HepG2 (cell line): ENCODE results near the gene SERHL2. TPM values are rescaled to one million over a fixed set of nuclear protein-coding genes. Genes with fewer than 3 reads are reported as not detected.

Source experiments
- CENPT ChIP-seq: sonication (generic); formaldehyde crosslinking; IDR thresholded peaks from 2 replicates; pipeline ENCODE4 v1.8.0; 2022; ENCODE audit warnings: low read depth, mild to moderate bottlenecking, moderate library complexity, missing genetic modification reagents
- GATAD2A ChIP-seq: IDR thresholded peaks from 2 replicates; pipeline ENCODE4 v1.6.1; 2016
- MXD4 ChIP-seq: IDR thresholded peaks from 2 replicates; pipeline ENCODE4 v1.6.1; 2016; ENCODE audit warnings: mild to moderate bottlenecking, missing biosample characterization, missing genetic modification reagents
- PHF20 ChIP-seq: sonication (generic); formaldehyde crosslinking; IDR thresholded peaks from 2 replicates; pipeline ENCODE4 v1.5.0; 2020; ENCODE audit warnings: mild to moderate bottlenecking, missing genetic modification reagents
- RNF2 ChIP-seq: fragments of 450-650 bp; conservative IDR thresholded peaks from 2 replicates; pipeline ENCODE4 v1.6.1; 2016; ENCODE audit warnings: low read depth
- SMYD3 ChIP-seq: sonication (generic); formaldehyde crosslinking; IDR thresholded peaks from 2 replicates; pipeline ENCODE4 v1.8.1; 2023; ENCODE audit warnings: mild to moderate bottlenecking, missing genetic modification reagents
- SRSF4 ChIP-seq: fragments of 200-400 bp; formaldehyde crosslinking; IDR thresholded peaks from one replicate; pipeline ENCODE4 v1.6.1; 2018; ENCODE audit warnings: mild to moderate bottlenecking, low read depth, low read length, moderate library complexity; ENCODE audit not compliant: poor library complexity, severe bottlenecking
- ZFAT ChIP-seq: sonication (generic); formaldehyde crosslinking; conservative IDR thresholded peaks from 2 replicates; pipeline ENCODE4 v1.8.1; 2023; ENCODE audit warnings: missing genetic modification reagents, inconsistent platforms
- ZNF143 ChIP-seq: sonication (generic); formaldehyde crosslinking; IDR thresholded peaks from 2 replicates; pipeline ENCODE4 v1.4.0; 2020; ENCODE audit warnings: missing genetic modification reagents
- polyA plus RNA-seq, 8 experiments: library from polyadenylated mRNA; depleted of rRNA in 3 of 8; stranded (reverse) in 7 of 8; unstranded in 1 of 8; fragments of >200 nt; fragmentation: Illumina TruSeq in 4 of 8; extraction: Trizol in 4 of 8; gene quantifications; 2 replicates each; pipeline versions ENCODE4 v1.2.1 to v1.2.3, GENCODE V29; 2011 to 2016; ENCODE audit warnings: low read depth in 4 of 8, missing spikeins in 1 of 8, mixed read lengths in 1 of 8; ENCODE audit not compliant: insufficient read depth in 1 of 8
- total RNA-seq, 5 experiments: library from RNA; depleted of rRNA; stranded (reverse); fragments of >200 nt; fragmentation: Illumina TruSeq; extraction: Trizol; gene quantifications; 2 replicates each; pipeline ENCODE4 v1.2.3, GENCODE V29; 2016; ENCODE audit warnings: low read depth in 1 of 5
- TF ChIP-seq, protein P1 (sequence below): sonication (generic); formaldehyde crosslinking; IDR thresholded peaks from 2 replicates; pipeline ENCODE4 v1.5.0; 2020; ENCODE audit warnings: missing genetic modification reagents, mild to moderate bottlenecking, borderline replicate concordance
- TF ChIP-seq, protein P2 (sequence below): sonication (generic); formaldehyde crosslinking; IDR thresholded peaks from 2 replicates; pipeline ENCODE4 v1.5.0; 2020; ENCODE audit warnings: mild to moderate bottlenecking, missing genetic modification reagents
- TF ChIP-seq, protein P3 (sequence below), 2 experiments: fragments of 450-650 bp in 1 of 2; sonication (generic) in 1 of 2; formaldehyde crosslinking; IDR thresholded peaks; 2 replicates each; pipeline versions ENCODE4 v1.5.0 to v1.8.0; 2020 to 2022; ENCODE audit warnings: mild to moderate bottlenecking in 1 of 2, missing genetic modification reagents in 1 of 2
- TF ChIP-seq, protein P4 (sequence below): sonication (generic); formaldehyde crosslinking; IDR thresholded peaks from 2 replicates; pipeline ENCODE4 v1.8.0; 2022; ENCODE audit warnings: mild to moderate bottlenecking, missing genetic modification reagents, moderate library complexity
- TF ChIP-seq, protein P5 (sequence below): sonication (generic); formaldehyde crosslinking; IDR thresholded peaks from 2 replicates; pipeline ENCODE4 v1.9.0; 2021; ENCODE audit warnings: mild to moderate bottlenecking, missing genetic modification reagents

The SERHL2 gene
- total and polyA plus RNA-seq, 2 of the 13 experiments (the other 11 are each of a cell fraction or from before 2014, with no cell fraction given): 1.0 to 1.8 TPM

DNA sequence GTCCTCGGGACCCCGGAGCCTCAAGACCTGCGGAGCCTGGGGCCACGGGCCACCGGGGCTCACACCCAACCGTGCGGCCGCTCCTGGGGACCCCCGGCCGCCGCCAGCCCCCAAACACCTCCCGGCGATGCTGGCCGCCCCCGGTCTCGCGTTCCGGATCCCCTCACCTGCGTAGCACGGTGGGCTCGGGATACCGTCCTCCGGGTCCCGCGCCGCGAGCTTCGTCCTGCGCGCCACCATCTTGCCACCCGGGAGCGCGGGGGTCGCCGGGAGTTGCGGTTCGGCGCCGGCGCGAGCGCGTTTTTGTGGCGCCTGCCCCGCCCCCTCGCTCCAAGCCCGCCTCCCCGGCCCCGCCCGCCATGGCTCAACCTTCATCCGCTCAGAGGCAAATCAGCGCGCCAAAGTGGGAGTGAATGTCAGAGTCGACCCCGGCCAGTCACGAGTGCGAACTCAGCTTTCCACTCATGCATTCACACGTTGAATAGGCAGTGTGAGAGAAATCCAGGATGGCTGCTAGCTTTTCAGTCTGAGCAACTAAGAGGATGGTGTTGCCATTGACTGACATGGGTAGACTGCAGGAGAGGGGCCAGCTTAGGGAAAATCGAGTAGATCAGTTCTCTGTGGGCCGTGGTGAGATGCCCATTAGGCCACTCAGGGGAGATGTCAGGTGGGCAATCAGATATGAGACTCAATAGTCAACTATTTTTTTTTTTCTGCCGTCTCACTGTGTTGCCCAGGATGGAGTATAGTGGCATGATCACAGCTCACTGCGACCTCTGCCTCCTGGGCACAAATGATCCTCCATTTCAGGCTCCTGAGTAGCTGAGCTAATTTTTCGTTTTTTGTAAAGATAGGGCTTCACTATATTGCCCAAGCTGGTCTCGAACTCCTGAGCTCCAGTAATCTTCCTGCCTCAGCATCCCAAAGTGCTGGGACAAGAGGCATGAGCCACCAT is 28.3 kb downstream of the SERHL2 start (continued):
- TF ChIP-seq ZFAT (CRISPR knock-in tag) (no peak), PHF20 (CRISPR knock-in tag) (peak; percentile 51), MXD4 (no peak), SRSF4 (no peak), GATAD2A (CRISPR knock-in tag) (no peak), SMYD3 (CRISPR knock-in tag) (no peak), ZNF143 (CRISPR knock-in tag) (peak; percentile 88), CENPT (CRISPR knock-in tag) (no peak), RNF2 (no peak)
- TF ChIP-seq, protein P1, sequence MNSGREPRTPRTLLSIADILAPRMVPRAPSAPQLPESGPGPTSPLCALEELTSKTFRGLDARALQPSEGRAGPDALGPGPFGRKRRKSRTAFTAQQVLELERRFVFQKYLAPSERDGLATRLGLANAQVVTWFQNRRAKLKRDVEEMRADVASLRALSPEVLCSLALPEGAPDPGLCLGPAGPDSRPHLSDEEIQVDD (CRISPR knock-in tag): no peak
- TF ChIP-seq, protein P2, sequence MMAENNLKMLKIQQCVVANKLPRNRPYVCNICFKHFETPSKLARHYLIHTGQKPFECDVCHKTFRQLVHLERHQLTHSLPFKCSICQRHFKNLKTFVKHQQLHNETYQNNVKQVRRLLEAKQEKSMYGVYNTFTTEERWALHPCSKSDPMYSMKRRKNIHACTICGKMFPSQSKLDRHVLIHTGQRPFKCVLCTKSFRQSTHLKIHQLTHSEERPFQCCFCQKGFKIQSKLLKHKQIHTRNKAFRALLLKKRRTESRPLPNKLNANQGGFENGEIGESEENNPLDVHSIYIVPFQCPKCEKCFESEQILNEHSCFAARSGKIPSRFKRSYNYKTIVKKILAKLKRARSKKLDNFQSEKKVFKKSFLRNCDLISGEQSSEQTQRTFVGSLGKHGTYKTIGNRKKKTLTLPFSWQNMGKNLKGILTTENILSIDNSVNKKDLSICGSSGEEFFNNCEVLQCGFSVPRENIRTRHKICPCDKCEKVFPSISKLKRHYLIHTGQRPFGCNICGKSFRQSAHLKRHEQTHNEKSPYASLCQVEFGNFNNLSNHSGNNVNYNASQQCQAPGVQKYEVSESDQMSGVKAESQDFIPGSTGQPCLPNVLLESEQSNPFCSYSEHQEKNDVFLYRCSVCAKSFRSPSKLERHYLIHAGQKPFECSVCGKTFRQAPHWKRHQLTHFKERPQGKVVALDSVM: no peak
- TF ChIP-seq, protein P3, sequence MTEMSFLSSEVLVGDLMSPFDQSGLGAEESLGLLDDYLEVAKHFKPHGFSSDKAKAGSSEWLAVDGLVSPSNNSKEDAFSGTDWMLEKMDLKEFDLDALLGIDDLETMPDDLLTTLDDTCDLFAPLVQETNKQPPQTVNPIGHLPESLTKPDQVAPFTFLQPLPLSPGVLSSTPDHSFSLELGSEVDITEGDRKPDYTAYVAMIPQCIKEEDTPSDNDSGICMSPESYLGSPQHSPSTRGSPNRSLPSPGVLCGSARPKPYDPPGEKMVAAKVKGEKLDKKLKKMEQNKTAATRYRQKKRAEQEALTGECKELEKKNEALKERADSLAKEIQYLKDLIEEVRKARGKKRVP (CRISPR knock-in tag; IDR thresholded peaks at IDR 0.05): no peak
- TF ChIP-seq, protein P4, sequence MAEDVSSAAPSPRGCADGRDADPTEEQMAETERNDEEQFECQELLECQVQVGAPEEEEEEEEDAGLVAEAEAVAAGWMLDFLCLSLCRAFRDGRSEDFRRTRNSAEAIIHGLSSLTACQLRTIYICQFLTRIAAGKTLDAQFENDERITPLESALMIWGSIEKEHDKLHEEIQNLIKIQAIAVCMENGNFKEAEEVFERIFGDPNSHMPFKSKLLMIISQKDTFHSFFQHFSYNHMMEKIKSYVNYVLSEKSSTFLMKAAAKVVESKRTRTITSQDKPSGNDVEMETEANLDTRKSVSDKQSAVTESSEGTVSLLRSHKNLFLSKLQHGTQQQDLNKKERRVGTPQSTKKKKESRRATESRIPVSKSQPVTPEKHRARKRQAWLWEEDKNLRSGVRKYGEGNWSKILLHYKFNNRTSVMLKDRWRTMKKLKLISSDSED (CRISPR knock-in tag): no peak
- TF ChIP-seq, protein P5, sequence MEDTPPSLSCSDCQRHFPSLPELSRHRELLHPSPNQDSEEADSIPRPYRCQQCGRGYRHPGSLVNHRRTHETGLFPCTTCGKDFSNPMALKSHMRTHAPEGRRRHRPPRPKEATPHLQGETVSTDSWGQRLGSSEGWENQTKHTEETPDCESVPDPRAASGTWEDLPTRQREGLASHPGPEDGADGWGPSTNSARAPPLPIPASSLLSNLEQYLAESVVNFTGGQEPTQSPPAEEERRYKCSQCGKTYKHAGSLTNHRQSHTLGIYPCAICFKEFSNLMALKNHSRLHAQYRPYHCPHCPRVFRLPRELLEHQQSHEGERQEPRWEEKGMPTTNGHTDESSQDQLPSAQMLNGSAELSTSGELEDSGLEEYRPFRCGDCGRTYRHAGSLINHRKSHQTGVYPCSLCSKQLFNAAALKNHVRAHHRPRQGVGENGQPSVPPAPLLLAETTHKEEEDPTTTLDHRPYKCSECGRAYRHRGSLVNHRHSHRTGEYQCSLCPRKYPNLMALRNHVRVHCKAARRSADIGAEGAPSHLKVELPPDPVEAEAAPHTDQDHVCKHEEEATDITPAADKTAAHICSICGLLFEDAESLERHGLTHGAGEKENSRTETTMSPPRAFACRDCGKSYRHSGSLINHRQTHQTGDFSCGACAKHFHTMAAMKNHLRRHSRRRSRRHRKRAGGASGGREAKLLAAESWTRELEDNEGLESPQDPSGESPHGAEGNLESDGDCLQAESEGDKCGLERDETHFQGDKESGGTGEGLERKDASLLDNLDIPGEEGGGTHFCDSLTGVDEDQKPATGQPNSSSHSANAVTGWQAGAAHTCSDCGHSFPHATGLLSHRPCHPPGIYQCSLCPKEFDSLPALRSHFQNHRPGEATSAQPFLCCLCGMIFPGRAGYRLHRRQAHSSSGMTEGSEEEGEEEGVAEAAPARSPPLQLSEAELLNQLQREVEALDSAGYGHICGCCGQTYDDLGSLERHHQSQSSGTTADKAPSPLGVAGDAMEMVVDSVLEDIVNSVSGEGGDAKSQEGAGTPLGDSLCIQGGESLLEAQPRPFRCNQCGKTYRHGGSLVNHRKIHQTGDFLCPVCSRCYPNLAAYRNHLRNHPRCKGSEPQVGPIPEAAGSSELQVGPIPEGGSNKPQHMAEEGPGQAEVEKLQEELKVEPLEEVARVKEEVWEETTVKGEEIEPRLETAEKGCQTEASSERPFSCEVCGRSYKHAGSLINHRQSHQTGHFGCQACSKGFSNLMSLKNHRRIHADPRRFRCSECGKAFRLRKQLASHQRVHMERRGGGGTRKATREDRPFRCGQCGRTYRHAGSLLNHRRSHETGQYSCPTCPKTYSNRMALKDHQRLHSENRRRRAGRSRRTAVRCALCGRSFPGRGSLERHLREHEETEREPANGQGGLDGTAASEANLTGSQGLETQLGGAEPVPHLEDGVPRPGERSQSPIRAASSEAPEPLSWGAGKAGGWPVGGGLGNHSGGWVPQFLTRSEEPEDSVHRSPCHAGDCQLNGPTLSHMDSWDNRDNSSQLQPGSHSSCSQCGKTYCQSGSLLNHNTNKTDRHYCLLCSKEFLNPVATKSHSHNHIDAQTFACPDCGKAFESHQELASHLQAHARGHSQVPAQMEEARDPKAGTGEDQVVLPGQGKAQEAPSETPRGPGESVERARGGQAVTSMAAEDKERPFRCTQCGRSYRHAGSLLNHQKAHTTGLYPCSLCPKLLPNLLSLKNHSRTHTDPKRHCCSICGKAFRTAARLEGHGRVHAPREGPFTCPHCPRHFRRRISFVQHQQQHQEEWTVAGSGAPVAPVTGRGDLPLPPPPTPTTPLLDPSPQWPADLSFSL (CRISPR knock-in tag): no peak
